ENCODE data around the gene SGCB.

Gene SGCB

GRCh38 chr4:52032005-52032404, 6.1 kb downstream of the SGCB start:
- Histone ChIP-seq H3K27ac (no peak overlapping the region), H3K4me3 (no peak overlapping the region)

- Histone ChIP-seq H3K27ac (no peak overlapping the region), H3K4me3 (no peak overlapping the region)
These were observed 9.1 kb downstream of the SGCB start for GRCh38 chr4:52028970-52029369.

GRCh38 chr4:52019936-52020657, 18.0 kb downstream of the SGCB start, which contains the start of gene LRRC66:
Gene LRRC66, minus strand, starts transcription at chr4:52020363. Its CDS starts 2,750 bp downstream, at chr4:52017613.
- no peak within 1 kb of the TSS for H3K27ac ChIP-seq
- no peak within 1 kb of the TSS for H3K4me3 ChIP-seq

GRCh38 chr4:52017814-52018213, 20.3 kb downstream of the SGCB start:
- Histone ChIP-seq H3K27ac (no peak overlapping the region), H3K4me3 (no peak overlapping the region)

GRCh38 chr4:52016981-52017380, 21.1 kb downstream of the SGCB start:
- Histone ChIP-seq H3K4me3 (no peak overlapping the region), H3K27ac (no peak overlapping the region)

GRCh38 chr4:52015366-52015765, 22.7 kb downstream of the SGCB start:
- Histone ChIP-seq H3K27ac (no peak overlapping the region), H3K4me3 (no peak overlapping the region)

- H3K27ac ChIP-seq = no peak overlapping the region
- H3K4me3 ChIP-seq = no peak overlapping the region
These were observed 23.2 kb downstream of the SGCB start for GRCh38 chr4:52014903-52015302.

- Histone ChIP-seq H3K27ac (no peak overlapping the region), H3K4me3 (no peak overlapping the region)
These were observed 25.4 kb downstream of the SGCB start for GRCh38 chr4:52012651-52013050.

GRCh38 chr4:52010986-52011385, 27.1 kb downstream of the SGCB start:
- H3K4me3 ChIP-seq = no peak overlapping the region
- H3K27ac ChIP-seq = no peak overlapping the region

GRCh38 chr4:52006887-52007286, 31.2 kb downstream of the SGCB start:
- Histone ChIP-seq H3K27ac (no peak overlapping the region), H3K4me3 (no peak overlapping the region)

GRCh38 chr4:52005604-52006273, 32.4 kb downstream of the SGCB start:
- Histone ChIP-seq H3K27ac (no peak overlapping the region), H3K4me3 (no peak overlapping the region)

- H3K4me3 ChIP-seq = no peak overlapping the region
- H3K27ac ChIP-seq = no peak overlapping the region
These were observed 33.7 kb downstream of the SGCB start for GRCh38 chr4:52004414-52004813.

- no peak overlapping the region for H3K27ac ChIP-seq
- no peak overlapping the region for H3K4me3 ChIP-seq
These were observed 36.5 kb downstream of the SGCB start for GRCh38 chr4:52001616-52002015.

GRCh38 chr4:51999250-51999649, 38.8 kb downstream of the SGCB start:
- H3K27ac ChIP-seq = no peak overlapping the region
- no peak overlapping the region for H3K4me3 ChIP-seq

GRCh38 chr4:51998837-51999236, 39.3 kb downstream of the SGCB start:
- H3K27ac ChIP-seq = no peak overlapping the region
- no peak overlapping the region for H3K4me3 ChIP-seq

- H3K27ac ChIP-seq = no peak overlapping the region
- no peak overlapping the region for H3K4me3 ChIP-seq
These were observed 40.5 kb downstream of the SGCB start for GRCh38 chr4:51997647-51998046.

GRCh38 chr4:51995647-51996220, 42.4 kb downstream of the SGCB start:
- no peak overlapping the region for H3K27ac ChIP-seq

More at GRCh38 chr4:51995647-51996220, 42.4 kb downstream of the SGCB start:
- H3K4me3 ChIP-seq = no peak overlapping the region

All from skin epidermis (tissue), 12 donors.